SU-DHL-6 (cell line): ENCODE results near the gene RNASE13.

ENCODE experiments used
- H2AFZ ChIP-seq: fragments of 200-600 bp; sonication (generic); 2 replicates; pipeline ENCODE4 v1.6.1; 2014; ENCODE audit warnings: low read depth, mild to moderate bottlenecking, moderate library complexity, mixed read lengths, antibody characterized with exemption, low read length; ENCODE audit not compliant: severe bottlenecking
- H3F3A ChIP-seq: fragments of 200-600 bp; shearing (Covaris generic); 2 replicates; pipeline ENCODE4 v1.6.0; 2016; ENCODE audit warnings: antibody characterized with exemption, mild to moderate bottlenecking; ENCODE audit not compliant: insufficient read depth
- H3K27ac ChIP-seq: fragments of 200-600 bp; sonication (generic); 2 replicates; pipeline ENCODE4 v1.5.1; 2016; ENCODE audit warnings: low read depth, mild to moderate bottlenecking, low read length, moderate library complexity, mixed read lengths
- H3K27me3 ChIP-seq: fragments of 200-600 bp; sonication (generic), shearing (Covaris generic); 2 replicates; pipeline ENCODE4 v1.6.0; 2014; ENCODE audit warnings: mild to moderate bottlenecking, low read length
- H3K36me3 ChIP-seq: fragments of 200-600 bp; sonication (generic); 2 replicates; pipeline ENCODE4 v1.6.1; 2014; ENCODE audit warnings: mild to moderate bottlenecking, low read length, mixed read lengths
- H3K4me2 ChIP-seq: fragments of 300-600, 200-600 bp; shearing (Covaris generic), sonication (generic); 2 replicates; pipeline ENCODE4 v1.6.0; 2014; ENCODE audit warnings: low read length, low read depth, mild to moderate bottlenecking; ENCODE audit not compliant: poor library complexity, severe bottlenecking
- H3K4me3 ChIP-seq: fragments of 200-600 bp; sonication (generic); 2 replicates; pipeline ENCODE4 v1.5.1; 2014; ENCODE audit warnings: antibody characterized with exemption, low read length, mild to moderate bottlenecking, mixed read lengths; ENCODE audit not compliant: insufficient read depth, poor library complexity, severe bottlenecking
- H3K79me2 ChIP-seq: fragments of 200-600 bp; sonication (generic); 2 replicates; pipeline ENCODE4 v1.6.1; 2014; ENCODE audit warnings: mild to moderate bottlenecking, low read length, moderate library complexity; ENCODE audit not compliant: insufficient read depth
- H3K9ac ChIP-seq: fragments of 200-600 bp; sonication (generic); 2 replicates; pipeline ENCODE4 v1.7.0; 2014; ENCODE audit warnings: mild to moderate bottlenecking, low read length
- H3K9me2 ChIP-seq: fragments of 200-600 bp; sonication (generic); replicated peaks from 2 replicates; pipeline ENCODE4 v1.6.1; 2014; ENCODE audit warnings: low read length; ENCODE audit not compliant: insufficient read depth
- H3K9me3 ChIP-seq: fragments of 200-600 bp; sonication (generic); 2 replicates; pipeline ENCODE4 v1.6.1; 2014; ENCODE audit warnings: low read length, mixed read lengths; ENCODE audit not compliant: insufficient read depth
- H4K20me1 ChIP-seq: fragments of 200-600 bp; sonication (generic); 2 replicates; pipeline ENCODE4 v1.6.1; 2014; ENCODE audit warnings: low read depth, mild to moderate bottlenecking, antibody characterized with exemption, low read length, moderate library complexity, mixed read lengths
- CTCF ChIP-seq: fragments of 200-600 bp; sonication (generic); IDR thresholded peaks from one replicate; pipeline ENCODE4 v1.5.1; 2017; ENCODE audit warnings: antibody characterized with exemption, mild to moderate bottlenecking, low read length, moderate library complexity; ENCODE audit not compliant: insufficient read depth, poor library complexity, severe bottlenecking
- EZH2phosphoT487 ChIP-seq: fragments of 200-600 bp; sonication (generic), shearing (Covaris generic); conservative IDR thresholded peaks from 2 replicates; pipeline ENCODE4 v1.6.1; 2018; ENCODE audit warnings: mild to moderate bottlenecking, antibody characterized with exemption, low read length, moderate library complexity, mixed read lengths

The RNASE13 gene

GRCh38 chr14:21036751-21037150 lies 2.1 kb upstream of the RNASE13 start:
- Histone ChIP-seq H3K36me3 (no peaks in the 10 kb centered on the region), H3K9me2 (no peaks in the 10 kb centered on the region), H3K4me2 (no peak overlapping the region), H3K9ac (no peak overlapping the region), H3K4me3 (no peak overlapping the region), H3K27ac (no peak overlapping the region), H3K9me3 (no peaks in the 10 kb centered on the region), H3F3A (no peaks in the 10 kb centered on the region), H3K79me2 (no peaks in the 10 kb centered on the region), H2AFZ (no peak overlapping the region), H4K20me1 (no peaks in the 10 kb centered on the region), H3K27me3 (no peaks in the 10 kb centered on the region)
- no peak for TF ChIP-seq EZH2phosphoT487
- TF ChIP-seq CTCF = no peak

- Histone ChIP-seq H3K9ac (no peak overlapping the region), H3K4me3 (no peak overlapping the region), H3K79me2 (no peaks in the 10 kb centered on the region), H3F3A (no peaks in the 10 kb centered on the region), H3K27ac (no peak overlapping the region), H2AFZ (no peak overlapping the region), H3K27me3 (no peaks in the 10 kb centered on the region), H3K4me2 (no peak overlapping the region), H3K9me2 (no peaks in the 10 kb centered on the region), H3K9me3 (no peaks in the 10 kb centered on the region), H3K36me3 (no peaks in the 10 kb centered on the region), H4K20me1 (no peaks in the 10 kb centered on the region)
- TF ChIP-seq EZH2phosphoT487 (no peak), CTCF (no peak)
Measured at GRCh38 chr14:21033133-21033698, 1.4 kb downstream of the RNASE13 start.

GRCh38 chr14:21032326-21033132 lies 2.1 kb downstream of the RNASE13 start:
- H3K79me2 ChIP-seq = no peaks in the 10 kb centered on the region
- no peak overlapping the region for H3K4me2 ChIP-seq
- H4K20me1 ChIP-seq = no peaks in the 10 kb centered on the region
- H3K9me3 ChIP-seq = no peaks in the 10 kb centered on the region
- H3K27me3 ChIP-seq = no peaks in the 10 kb centered on the region
- H3F3A ChIP-seq = no peaks in the 10 kb centered on the region
- H3K27ac ChIP-seq = no peak overlapping the region
- H3K9ac ChIP-seq = no peak overlapping the region
- no peak overlapping the region for H3K4me3 ChIP-seq
- no peak overlapping the region for H2AFZ ChIP-seq
- H3K9me2 ChIP-seq = no peaks in the 10 kb centered on the region
- TF ChIP-seq EZH2phosphoT487 (no peak), CTCF (no peak)
- no peaks in the 10 kb centered on the region for H3K36me3 ChIP-seq
